Panc1 (cell line): Measurements from ENCODE around the gene GPC3. TPM values are rescaled to one million over a fixed set of nuclear protein-coding genes. Genes with fewer than 3 reads are reported as not detected.

Experiments used
- ATAC-seq: fragments of 200-7000 bp; cut with Tn5 transposase; 2 replicates; pipeline ENCODE4 v1.9.1; 2020; ENCODE audit warnings: mild to moderate bottlenecking, moderate library complexity
- BruUV-seq: library from RNA; stranded (reverse); fragments of 400-500 nt; replicated peaks from 2 replicates; lab custom pipeline; 2021; lab: Mats Ljungman, UMichigan
- CTCF ChIA-PET: fragments of 300-600 bp; sonication (Branson Sonifier 250); formaldehyde crosslinking; loops from one replicate; lab custom pipeline; 2022; ENCODE audit warnings: antibody characterized with exemption; lab: Charles Lee
- POLR2A ChIA-PET: fragments of 300-600 bp; sonication (Branson Sonifier 250); formaldehyde crosslinking; loops from one replicate; lab custom pipeline; 2022; ENCODE audit warnings: antibody characterized with exemption; lab: Charles Lee
- DNase-seq: peaks from one replicate; pipeline ENCODE4 v3.0.0-alpha.2; 2010; ENCODE audit warnings: low read depth, low spot score
- H3K27ac ChIP-seq: 2 replicates; pipeline ENCODE4 v1.5.1; 2011; ENCODE audit warnings: mild to moderate bottlenecking, low read length, inconsistent platforms
- H3K27me3 ChIP-seq: fragments of 200-500 bp; sonication (Bioruptor generic); 2 replicates; pipeline ENCODE4 v1.6.0; 2014; ENCODE audit warnings: low read length, inconsistent platforms; ENCODE audit not compliant: control insufficient read depth, insufficient read depth
- H3K36me3 ChIP-seq: fragments of 200-500 bp; sonication (Bioruptor generic); 2 replicates; pipeline ENCODE4 v1.5.1; 2014; ENCODE audit warnings: inconsistent platforms, mild to moderate bottlenecking, low read length, moderate library complexity; ENCODE audit not compliant: control insufficient read depth, insufficient read depth
- H3K4me1 ChIP-seq: 2 replicates; pipeline ENCODE4 v1.5.1; 2011; ENCODE audit warnings: inconsistent platforms, mild to moderate bottlenecking, low read length, moderate library complexity; ENCODE audit not compliant: control insufficient read depth, insufficient read depth
- H3K4me3 ChIP-seq, 2 experiments: 2 replicates each; pipeline ENCODE4 v1.5.1; 2011 to 2012; ENCODE audit warnings: low read depth in 2 of 2, low read length in 2 of 2, mild to moderate bottlenecking in 2 of 2, inconsistent platforms in 1 of 2, moderate library complexity in 1 of 2
- H3K9me3 ChIP-seq: fragments of 200-500 bp; sonication (Bioruptor generic); 2 replicates; pipeline ENCODE4 v1.5.1; 2014; ENCODE audit warnings: low read depth, mild to moderate bottlenecking, inconsistent platforms, low read length, moderate library complexity; ENCODE audit not compliant: control insufficient read depth, insufficient read depth
- CTCF ChIP-seq: fragments of 450-650 bp; IDR thresholded peaks from 2 replicates; pipeline ENCODE4 v1.5.1; 2017; ENCODE audit warnings: mild to moderate bottlenecking
- POLR2AphosphoS5 ChIP-seq: IDR thresholded peaks from 2 replicates; pipeline ENCODE4 v1.6.1; 2012; ENCODE audit warnings: mild to moderate bottlenecking, low read depth, low read length, moderate library complexity
- REST ChIP-seq, 2 experiments: IDR thresholded peaks; 2 replicates each; pipeline ENCODE4 v1.6.1; 2011 to 2012; ENCODE audit warnings: low read depth in 2 of 2, control low read depth in 1 of 2, low read length in 1 of 2, mild to moderate bottlenecking in 1 of 2, moderate library complexity in 1 of 2; ENCODE audit not compliant: insufficient read depth in 1 of 2
- SIN3A ChIP-seq: IDR thresholded peaks from 2 replicates; pipeline ENCODE4 v1.6.1; 2012; ENCODE audit warnings: low read depth, mild to moderate bottlenecking, low read length, moderate library complexity, borderline replicate concordance; ENCODE audit not compliant: insufficient read depth
- TCF7L2 ChIP-seq: IDR thresholded peaks from 2 replicates; pipeline ENCODE4 v1.6.1; 2011; ENCODE audit warnings: mild to moderate bottlenecking, low read depth, low read length, inconsistent platforms
- in situ Hi-C: cut with HindIII; loops from 2 replicates; pipeline ENCODE4 v1.10.0; 2016; ENCODE audit warnings: low sequenced_read_pairs, low pct_unique_long_range_greater_than_20kb
- intact Hi-C: fragments of 100-400 bp; cut with micrococcal nuclease; formaldehyde crosslinking; loops from one replicate; pipeline ENCODE4 v1.10.0; 2022; ENCODE audit not compliant: unreplicated experiment
- total RNA-seq: library from RNA; stranded (reverse); gene quantifications from one replicate; pipeline ENCODE4 v1.2.1, GENCODE V29; 2021; ENCODE audit not compliant: unreplicated experiment

The GPC3 gene
- total RNA-seq, 1 experiment from 2014 or later = 0.95 TPM

DNA sequence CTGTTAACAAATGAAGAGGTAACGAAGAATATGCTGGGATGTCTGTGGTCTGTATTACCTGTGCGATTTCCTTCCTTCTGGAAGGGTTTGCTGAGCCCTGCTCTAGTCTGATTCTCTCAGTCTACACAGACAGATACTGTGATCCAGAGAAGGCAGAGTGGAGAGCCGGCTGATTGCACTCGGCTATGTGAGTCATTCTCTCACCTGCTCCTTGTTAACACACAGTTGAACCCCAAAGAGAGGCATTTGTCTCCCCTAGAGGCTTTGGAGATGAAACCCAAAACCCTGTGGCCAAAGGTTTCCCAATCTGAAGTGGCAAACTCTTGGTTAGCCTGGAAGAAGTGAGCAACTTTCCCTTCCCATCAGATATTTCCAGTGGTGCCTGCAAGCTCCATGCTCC, 492.0 kb downstream of the GPC3 start:
- DNase-seq = no peak
- Histone ChIP-seq H3K9me3 (no peaks in the 10 kb centered on the region), H3K4me1 (no peaks in the 10 kb centered on the region), H3K27me3 (no peaks in the 10 kb centered on the region), H3K27ac (no peak overlapping the region), H3K36me3 (no peaks in the 10 kb centered on the region), H3K4me3 (no peak overlapping the region)
- in situ Hi-C loops = no loop called here
- ChIA-PET POLR2A (no interaction called here), CTCF (no interaction called here)
- no peak for TF ChIP-seq CTCF
- intact Hi-C loops = no loop called here
- BruUV-seq = no TSS peak
- ATAC-seq = no peak

DNA sequence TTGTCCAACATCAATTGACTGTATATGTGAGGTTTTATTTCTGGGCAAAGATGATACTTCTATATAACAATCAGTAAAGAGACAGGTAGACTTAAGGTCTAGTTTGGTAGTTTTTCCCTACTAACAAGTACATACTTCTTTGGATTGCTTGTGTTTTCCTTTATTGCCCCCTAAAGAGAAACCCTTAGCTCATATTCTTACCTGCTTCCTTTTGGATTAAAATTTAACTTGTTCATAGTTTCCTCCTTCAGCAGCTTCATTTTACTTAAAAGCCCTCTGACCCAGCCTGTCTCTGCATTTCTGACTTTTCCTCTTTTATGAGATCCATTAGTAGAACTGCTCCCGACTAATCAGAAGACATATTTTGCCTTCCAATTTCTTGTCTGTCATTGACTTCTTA, 494.4 kb downstream of the GPC3 start:
- CTCF ChIA-PET = no interaction called here

More for the DNA sequence above, 494.4 kb downstream of the GPC3 start:
- in situ Hi-C loops = no loop called here
- intact Hi-C loops = no loop called here
- BruUV-seq = no TSS peak
- Histone ChIP-seq H3K4me3 (no peak overlapping the region), H3K36me3 (no peaks in the 10 kb centered on the region), H3K4me1 (no peaks in the 10 kb centered on the region), H3K9me3 (no peaks in the 10 kb centered on the region), H3K27ac (no peak overlapping the region), H3K27me3 (no peaks in the 10 kb centered on the region)
- TF ChIP-seq TCF7L2 = no peak
- no peak for TF ChIP-seq REST (IDR thresholded peaks at IDR 0.05; ENCODE audit: insufficient read depth in 1 of 2, low read depth in 2 of 2, low read length in 1 of 2)
- no peak for TF ChIP-seq SIN3A
- TF ChIP-seq POLR2AphosphoS5 = no peak
- TF ChIP-seq CTCF = no peak
- POLR2A ChIA-PET = no interaction called here
- ATAC-seq = no peak
- DNase-seq = no peak
